ENCODE measurements around the gene ZNF320.
"Not testable (repeated sequence)": the region's sequence is repeated elsewhere in the genome, so short reads cannot be mapped to it uniquely, and the experiment has no call there.

The ZNF320 gene

DNA sequence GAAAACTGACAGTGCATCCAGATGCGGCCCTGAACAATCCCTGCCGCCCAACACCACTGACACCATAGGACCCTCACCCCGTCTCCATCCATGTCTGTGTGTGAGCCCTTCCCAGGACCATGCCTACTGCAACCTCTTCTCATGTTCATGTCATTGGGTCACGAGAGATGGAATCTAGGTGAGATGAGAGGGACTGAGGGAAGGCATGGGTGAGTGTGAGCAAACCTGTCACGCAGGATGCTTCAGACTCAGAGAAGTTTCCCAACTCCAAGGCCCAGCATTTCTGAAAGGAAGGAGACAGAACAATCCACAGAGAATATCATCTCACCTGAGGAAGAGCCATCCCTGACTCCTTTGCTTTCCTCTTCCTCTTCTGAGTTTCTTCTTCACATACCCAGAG lies 20.1 kb upstream of the ZNF320 start:
- DNase-seq, result no peak

DNA sequence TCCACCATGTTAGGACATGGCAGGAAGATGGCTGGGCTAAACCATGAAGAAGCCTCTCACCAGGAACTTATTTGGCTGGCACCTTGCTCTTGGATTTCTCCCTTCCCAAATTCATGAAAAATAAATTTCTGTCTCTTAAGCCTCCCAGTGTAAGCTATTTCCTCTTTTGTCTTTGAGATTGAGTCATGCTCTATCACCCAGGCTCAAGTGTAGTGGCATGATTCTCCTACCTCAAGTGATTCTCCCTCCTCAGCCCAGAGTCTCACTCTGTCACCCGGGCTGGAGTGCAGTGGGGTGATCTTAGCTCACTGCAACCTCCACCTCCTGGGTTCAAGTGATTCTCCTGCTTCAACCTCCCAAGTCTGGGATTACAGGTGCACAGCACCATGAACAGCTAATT lies 13.2 kb upstream of the ZNF320 start:
- no peak for DNase-seq

DNA sequence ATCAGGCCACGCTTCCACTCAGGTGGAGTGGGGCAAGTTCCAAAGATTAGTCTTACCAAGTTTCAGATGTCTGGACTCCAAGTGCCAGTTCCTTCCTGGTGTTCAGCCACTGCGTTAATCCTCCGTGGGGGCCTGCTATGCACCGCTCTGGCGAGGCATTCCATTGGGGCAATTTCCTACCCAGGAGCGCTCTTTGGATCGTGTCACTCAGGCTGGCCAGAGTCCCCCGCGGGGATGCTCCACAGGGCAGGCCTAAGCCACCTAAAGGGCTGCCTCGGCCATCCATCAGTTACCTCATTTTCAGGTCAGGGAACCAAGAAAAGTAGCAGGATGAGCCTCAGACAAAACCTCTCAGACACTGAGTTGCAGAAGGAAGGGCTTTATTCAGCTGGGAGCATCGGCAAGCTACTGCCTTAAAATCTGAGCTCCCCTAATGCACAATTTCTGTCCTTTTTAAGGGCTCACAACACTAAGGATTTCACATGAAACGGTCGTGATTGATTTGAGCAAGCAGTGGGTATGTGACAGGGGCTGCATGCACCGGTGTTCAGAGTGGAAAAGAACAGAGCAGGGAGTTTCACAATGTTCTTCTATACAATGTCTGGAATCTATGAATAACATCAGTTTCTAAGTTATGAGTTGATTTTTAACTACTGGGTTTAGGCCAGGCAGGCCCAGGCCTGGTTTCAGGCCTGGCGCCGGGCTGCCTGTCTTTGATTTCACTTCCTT lies 6.8 kb upstream of the ZNF320 start:
- not testable (repeated sequence) for DNase-seq

DNA sequence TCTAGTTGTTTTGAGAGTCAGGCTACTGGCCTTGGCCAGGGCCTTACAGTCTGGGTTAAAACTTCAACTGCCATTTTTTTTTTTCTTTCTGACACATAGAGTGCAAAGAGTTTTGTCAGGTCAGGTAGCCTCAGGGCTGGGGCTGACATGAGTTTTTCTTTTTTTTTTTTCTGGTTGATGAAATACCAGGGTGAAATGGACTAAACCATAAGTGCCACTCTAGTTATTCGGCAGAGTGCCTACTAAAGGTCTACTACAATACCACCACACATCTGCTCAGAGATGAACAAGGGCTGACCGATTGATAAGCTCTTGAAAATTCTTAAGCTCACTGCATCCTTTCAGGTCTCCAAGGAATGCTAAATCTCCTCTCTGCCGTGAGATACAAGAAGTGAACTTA lies 4.4 kb upstream of the ZNF320 start:
- no peak for DNase-seq

DNA sequence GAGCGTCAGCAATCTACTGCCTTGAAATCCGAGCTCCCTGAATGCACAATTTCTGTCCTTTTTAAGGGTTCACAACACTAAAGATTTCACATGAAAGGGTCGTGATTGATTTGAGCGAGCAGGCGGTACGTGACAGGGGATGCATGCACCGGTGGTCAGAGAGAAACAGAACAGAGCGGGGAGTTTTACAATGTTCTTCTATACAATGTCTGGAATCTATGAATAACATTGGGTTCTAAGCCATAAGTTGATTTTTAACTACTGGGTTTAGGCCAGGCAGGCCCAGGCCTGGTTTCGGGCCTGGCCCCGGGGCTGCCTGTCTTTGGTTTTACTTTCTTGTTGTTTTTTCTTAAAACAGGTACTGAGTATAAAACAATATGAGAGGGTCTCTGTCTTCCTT lies 1.2 kb upstream of the ZNF320 start:
- not testable (repeated sequence) for DNase-seq

DNA sequence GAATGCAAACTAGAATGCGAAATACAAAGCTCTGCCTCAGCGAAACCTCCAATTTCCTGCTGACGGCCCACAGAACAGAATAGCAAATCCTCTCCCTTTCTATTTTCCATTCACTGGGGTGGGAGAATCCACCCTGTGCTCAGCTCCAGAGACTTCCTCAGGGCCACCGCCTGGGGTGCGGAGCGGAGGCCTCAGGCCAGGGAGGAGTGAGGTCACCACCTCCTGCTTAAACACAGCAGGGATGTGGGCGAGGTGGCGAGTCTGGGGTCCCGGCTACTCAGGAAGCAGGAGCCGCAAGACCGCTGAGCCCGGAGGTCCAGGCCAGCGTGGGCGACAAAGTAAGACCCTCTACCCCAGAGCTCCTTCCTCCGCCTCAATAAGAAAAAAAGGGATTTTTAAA lies 666 bp upstream of the ZNF320 start:
- no peak for DNase-seq

DNA sequence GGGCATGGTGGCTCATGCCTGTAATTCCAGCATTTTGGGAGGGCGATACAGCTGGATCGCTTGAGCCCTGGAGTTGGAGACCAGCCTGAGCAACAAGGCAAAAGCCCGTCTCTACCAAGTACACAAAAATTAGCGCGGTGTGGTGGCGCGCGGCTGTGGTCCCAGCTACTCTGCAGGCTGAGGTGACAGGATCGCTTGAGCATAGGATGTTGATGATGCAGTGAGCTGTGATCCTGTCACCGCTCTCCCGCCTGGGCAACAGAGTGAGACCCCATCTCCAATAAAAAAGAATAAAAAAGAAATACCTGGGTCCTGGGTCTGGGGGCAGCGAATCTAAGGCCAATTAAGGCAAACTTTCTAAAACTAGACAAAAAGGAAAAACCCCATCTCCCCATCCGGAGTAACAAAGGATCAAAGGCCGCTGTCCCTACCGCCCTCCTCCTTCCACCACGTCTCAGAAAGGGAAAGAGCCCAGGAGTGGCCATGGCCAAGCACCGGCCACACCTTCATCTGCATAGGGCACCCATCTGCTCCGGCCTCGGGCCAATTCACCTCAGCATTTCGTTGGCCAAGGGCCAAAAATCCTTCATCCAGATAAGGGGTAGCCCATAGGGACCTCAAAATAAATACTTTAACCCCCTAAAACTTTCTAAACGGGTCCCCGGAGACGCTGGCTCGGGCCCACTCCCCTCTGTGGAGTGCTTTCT lies 851 bp downstream of the ZNF320 start:
- DNase-seq, result no peak

DNA sequence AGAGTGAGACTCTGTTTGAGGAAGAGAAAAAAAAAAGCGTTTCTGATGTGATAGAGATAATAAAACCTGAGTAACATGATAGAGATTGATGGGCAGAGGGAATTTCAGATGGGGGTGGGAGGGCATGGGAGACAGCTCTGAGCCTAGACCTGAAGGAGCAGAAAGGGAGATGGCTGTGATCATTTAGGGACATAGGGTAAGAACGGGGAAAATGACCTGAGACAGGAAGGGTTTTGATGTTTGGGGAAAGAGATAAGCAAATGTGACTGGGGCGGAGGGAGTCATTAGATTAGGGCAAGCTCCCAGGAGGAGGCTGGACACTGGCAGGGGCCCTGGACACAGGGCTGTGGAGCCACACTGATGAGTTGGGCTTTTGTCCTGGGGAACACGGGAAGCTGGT lies 6.1 kb downstream of the ZNF320 start:
- no peak for DNase-seq

DNA sequence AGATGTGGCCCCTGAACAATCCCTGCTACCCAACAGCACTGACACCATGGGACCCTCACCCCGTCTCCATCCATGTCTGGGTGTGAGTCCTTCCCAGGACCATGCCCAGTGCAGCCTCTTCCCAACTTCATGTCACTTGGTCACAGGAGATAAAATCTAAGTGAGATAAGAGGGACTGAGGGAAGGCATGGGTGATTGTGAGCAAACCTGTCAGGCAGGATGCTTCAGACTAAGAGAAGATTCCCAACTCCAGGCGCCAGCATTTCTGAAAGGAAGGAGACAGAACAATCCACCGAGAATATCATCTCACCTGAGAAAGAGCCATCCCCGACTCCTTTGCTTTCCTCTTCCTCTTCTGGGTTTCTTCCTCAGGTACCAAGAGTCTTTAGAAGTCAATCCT lies 7.5 kb downstream of the ZNF320 start:
- no peak for DNase-seq

DNA sequence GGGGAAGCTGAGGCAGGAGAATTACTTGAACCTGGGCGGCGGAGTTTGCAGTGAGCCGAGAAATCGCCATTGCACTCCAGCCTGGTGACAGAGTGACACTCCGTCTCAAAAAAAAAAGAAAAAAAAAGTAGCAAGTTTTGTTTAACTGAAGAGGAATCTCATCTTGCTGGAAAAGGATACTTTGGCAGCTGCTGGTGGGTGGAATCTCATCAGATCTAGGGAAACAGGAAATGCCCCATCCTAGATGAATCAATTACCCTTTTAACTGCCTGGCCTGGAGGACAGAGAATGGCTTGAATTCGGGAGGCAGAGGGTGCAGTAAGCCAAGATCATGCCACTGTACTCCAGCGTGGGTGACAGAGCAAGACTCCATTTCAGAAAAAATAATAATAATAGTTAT lies 8.4 kb downstream of the ZNF320 start:
- no peak for DNase-seq

DNA sequence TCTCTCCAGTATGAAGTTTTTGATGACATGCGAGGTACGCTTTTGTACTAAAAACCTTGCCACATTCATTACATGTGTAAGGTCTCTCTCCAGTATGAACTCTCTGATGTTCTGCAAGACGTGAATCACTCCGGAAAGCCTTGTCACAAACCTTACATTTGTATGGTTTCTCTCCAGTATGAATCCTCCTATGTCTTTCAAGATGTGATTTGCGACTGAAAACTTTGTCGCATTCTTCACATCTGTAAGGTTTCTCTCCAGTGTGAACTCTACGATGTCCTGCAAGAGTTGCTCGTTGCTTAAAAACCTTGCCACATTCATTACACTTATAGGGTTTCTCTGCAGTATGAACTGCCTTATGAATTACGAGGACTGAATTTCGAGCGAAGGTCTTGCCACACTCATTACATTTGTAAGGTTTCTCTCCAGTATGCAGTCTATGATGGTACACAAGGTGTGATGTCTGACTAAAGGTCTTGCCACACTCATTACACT lies 16.5 kb downstream of the ZNF320 start:
- no peak for DNase-seq

DNA sequence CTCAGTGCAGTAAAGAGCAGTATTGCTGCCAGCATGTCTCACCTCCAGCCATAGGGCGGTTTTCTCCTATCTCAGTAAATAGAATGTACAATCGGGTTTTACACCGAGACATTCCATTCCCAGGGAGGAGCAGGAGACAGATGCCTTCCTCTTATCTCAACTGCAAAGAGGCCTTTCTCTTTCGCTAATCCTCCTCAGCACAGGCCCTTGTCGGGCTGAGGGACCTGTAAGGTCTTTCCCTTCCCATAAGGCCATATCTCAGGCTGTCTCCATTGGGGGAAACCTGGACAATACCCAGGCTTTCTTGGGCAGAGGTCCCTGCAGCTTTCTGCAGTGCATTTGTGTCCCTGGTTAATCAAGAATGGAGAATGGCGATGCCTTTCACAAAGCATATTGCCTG lies 24.4 kb downstream of the ZNF320 start:
- not testable (repeated sequence) for DNase-seq

DNA sequence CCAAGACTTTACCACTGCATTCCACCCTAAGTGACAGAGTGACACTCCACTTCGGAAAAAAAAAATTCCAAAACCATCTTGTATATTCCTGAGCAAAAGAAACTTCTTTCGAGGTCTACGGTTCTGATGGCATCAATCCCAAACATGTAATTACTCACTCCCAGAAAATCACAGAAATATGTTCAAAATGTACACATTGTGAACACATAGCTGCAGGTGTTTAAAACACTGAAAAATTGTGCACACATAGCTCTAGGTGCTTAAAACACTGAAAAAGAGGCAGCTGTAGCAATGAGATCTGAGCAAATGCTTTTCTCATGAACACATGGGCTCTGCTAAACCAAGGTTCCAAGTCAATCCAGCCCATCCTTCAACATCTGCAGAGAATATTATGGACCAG lies 26.0 kb downstream of the ZNF320 start:
- no peak for DNase-seq

DNA sequence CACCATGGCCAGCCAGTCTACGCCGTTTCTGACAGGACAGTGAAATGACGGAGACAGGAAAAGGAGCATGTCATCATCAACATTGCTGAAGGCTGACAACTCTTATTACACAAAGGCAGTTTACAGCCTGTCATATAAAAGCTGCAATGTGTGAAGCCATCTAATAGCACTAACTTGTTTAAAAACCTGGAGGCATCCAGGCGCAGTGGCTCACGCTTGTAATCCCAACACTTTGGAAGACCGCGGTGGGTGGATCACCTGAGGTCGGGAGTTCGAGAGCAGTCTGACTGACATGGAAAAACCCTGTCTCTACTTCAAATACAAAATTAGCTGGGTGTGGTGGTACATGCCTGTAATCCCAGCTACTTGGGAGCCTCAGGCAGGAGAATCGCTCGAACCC lies 29.4 kb downstream of the ZNF320 start:
- not testable (repeated sequence) for DNase-seq

DNA sequence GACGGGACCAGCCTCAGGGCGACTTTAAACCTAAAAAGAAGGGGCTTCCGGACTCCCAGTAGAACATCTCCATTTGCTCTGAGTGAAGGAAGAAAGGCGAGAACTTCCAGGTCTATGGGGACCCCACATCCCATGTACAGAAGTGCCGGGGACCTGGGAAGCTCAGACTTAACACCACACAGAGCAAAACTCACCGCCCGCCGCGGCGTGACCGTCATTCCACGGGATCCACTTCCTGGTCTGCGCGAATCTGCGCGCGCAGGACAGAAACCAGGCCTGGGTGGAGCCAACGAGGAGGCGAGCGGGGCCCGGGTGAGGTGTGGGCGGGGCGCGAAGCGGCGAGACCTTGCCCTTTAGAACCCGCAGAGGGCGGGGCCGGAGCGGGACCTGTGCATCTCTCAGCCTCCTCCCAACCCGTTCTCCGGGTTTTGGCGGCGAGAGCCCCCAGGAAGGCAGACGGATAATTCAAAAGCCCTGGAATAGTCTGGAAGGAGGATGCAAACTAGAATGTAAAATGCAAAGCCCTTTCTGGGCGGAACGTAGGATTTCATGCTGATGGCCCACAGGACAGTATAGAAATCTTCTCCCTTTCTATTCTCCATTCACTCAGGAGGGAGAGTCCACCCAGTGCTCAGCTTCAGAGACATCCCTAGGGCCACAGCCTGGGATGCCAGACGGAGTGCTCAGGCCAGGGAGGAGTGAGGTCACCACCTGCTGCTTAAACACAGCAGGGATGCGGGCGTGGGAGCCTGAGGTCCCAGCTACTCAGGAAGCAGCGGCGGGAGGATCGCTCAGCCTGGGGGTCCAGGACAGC lies 39.9 kb downstream of the ZNF320 start, which contains the start of gene ZNF468:
Gene ZNF468, minus strand, starts transcription at position 242 of the 814 bp plus-strand sequence. CDS start 3,347 bp downstream, outside the sequence.
- DNase-seq, result peak; percentile 76

DNA sequence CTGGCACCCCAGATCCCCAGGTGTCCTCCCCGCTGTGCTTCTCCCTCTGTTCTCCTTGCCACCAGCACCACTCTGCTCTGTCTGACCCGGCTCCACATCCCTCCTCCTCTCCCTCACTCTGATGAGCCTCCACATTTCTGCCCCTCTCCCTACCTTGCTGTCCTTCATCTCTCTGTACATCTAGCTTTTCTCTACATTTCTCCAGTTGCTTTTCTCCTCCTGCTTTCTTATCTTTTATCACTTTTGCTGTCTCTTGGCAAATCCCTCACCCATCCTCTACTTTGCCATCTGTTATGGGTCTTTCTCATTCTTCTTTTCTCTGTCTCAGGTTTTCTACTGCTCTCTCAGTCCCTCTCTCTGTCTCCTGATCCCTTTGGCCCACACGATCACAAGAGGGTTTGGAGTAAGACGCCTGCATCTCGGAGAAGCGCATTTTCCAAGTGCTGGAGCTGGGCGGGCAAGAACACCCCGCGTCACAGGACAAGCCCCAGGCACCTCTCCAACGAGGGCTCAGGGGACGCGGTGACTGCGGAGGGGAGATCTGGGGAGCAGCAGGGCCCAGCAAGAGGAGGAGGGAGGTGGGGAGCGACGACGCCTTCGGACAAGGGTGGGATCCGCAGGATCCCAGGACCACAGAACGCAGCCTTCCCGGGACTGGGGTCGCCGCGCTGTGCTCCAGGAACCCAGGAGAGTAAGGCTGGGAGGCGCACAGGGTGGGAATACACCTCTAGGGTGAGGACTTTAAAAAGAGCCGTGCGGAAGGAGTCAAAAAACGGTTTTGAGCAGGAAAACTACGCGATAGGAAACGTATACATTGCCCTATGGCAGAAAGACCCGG lies 40.7 kb downstream of the ZNF320 start:
- DNase-seq, result not testable (repeated sequence)
